Measurements from ENCODE around the gene KLK7.
"Not testable (repeated sequence)": the region's sequence is repeated elsewhere in the genome, so short reads cannot be mapped to it uniquely, and the experiment has no call there.

Gene KLK7

DNA sequence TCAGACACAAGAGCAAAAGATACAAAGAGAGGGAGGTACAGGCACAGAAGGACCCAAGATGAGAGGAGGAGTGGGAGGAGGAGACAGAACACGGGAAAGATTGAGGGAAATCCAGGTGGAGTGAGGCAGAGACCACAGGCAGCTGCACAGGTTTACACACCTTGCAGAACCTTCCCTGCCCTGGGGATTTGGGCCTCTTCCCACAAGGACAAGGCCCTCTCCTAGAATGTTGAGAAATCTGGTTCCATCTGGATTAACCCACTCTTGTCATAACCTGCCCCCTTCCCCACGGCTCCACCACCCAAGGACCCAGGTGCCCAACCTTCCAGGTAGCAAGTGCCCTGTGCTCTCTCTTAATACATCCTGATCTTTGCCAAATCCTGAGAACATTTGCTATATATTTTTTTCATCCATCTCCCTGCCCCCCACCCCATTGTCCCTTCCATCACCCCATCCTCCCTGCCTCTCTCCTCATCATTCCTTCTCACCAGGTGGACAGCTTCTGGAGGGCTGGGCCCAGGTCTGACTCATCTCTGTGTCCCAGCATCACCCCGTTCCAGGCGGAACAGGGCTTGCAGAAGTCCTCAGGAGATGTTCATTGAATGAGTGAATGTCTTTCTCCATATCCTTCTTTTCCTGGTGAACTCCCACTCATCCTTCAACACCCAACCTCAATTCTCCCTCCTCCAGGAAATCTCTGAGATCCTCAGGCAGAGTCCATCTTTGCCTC lies 26.5 kb upstream of the KLK7 start:
- DNase-seq, result no peak

DNA sequence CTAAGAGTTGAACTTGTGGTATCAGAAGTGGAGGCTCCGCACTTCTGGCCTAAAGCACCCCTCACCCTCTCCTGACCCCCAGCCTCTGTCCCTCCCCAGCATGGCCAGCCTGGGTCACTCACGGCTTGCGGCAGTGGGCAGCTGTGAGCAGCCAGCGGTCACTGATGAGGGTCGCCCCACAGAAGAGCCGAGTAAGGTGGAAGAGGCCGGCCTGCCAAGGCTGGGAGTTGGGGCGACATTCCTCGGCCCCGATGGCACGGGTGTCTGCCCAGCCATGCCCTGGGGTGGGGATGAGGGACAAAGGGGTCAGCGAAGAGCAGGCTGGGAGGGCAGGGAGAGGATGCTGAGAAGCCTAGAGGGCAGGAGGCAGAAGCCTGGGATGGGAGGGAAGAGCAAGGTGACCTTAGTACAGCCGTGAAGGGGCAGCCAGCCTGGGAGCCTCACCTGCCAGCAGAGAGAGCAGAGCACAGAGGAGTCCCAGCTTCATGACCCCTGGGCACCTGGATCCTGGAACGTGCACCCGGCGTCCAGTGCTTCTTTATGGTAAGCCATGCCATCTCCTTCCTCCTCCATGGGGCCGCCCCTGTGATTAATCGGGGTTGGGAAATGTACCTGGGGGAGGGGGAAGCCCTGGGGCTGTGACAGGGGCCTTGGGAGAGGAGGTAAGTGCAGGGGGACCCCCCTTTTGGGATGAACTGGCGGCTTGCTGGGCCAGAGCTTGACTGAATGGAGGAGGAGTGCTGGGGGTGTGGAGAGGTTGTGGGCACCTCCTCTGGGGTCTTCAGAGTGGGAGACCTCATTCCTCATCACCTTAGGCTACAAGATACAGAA lies 25.6 kb upstream of the KLK7 start:
- DNase-seq, result no peak

GRCh38 chr19:51007488-51007887 lies 23.8 kb upstream of the KLK7 start:
- no peak for DNase-seq

DNA sequence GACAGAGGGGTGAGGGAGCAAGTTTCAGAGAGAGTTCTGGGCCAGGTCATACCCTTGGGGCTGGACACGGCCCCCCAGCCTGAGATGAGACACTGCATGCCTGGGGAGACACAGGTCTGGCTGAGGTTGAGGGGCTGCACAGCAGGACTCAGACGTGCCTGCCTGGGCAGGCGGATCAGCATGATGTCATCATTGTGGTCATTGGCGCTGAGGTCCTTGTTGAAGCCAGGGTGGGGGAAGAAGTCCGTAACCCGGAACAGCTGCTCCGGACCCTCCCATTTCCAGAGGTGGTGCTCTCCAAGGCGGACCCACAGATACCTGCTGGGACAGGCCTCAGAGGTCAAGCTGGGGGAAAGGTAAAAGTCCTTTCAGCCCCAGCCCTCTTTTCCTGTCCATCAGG lies 22.7 kb upstream of the KLK7 start:
- DNase-seq, result no peak

- DNase-seq, result no peak
Observed at GRCh38 chr19:51005248-51005647, 21.5 kb upstream of the KLK7 start.

DNA sequence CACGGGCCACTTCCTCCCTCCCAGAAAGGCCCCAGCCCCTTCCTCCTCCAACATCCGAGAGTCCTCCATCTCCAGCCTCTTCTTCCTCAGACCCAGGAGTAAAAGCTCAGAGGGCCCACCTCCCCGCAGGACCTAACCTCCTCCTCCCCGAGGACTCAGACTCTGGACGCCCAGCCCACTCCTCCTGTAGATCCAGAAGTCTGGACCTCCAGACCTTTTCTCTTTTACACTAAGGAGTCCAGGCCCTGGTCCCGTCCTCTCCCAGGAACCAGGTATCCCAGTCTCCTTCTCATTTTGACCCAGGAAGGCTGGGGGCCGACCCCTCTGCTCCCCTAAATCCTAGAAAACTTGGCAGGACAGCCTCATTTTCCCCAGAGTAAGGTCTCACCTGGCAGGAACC lies 19.6 kb upstream of the KLK7 start:
- DNase-seq, result no peak

DNA sequence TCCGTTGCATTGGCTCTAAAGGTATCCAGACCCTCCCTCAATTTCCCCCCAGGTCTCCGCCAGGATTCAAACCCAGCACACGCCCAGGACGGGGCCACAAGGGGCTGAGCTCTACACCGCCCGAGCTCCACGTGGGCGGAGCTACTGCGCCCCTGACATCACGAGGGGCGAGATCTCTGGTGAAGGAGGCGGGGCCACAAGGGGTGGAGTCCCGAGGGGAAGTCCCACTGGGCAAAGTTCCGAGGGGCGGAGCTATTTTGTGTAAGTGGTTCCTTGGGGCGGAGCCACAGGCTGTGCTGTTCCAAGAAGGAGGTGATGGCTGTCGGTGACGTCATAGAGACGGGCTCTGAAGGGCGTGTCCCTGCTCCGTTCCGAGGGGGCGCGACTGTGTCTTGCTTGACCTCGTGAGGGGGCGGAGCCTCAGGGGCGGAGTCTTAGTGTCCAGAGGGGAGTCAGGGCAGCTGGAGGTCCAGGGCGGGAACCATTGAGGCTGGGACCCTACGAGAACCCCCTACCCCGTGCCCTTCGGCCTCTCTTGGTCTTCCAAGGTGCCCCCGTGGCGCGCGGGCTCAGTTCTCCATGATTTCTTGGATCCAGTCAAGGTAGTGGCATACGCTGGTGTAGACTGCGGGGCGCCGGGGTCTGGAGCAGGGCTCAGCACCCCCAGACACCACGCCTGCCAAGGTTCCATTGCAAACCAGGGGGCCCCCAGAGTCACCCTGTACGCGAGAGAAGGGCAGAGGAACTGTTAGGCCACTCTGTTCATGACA lies 19.0 kb upstream of the KLK7 start:
- DNase-seq, result peak in 1 of 2 donors; percentile 17

DNA sequence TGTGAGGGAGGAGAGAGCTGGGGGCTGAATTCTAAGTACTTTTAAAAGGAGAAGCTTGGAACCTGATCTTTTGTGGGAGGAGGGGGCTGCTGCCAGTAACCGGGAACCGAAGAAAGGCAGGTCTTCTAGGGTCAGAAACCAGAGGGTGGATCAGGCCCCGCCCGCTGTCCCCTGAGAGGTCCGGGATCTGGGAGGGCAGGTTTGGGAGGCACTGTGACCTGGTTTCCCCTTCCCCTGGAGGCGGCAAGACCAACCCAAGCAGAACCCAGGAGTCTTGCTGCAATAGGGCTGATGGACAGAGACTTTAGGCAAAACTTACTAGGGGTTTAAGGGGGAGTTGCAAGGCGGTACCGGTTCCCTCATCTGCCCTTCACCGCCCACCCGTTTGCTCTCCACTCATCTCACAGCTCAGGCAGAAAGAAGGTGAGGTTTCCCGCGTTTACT lies 18.4 kb upstream of the KLK7 start:
- no peak for DNase-seq

DNA sequence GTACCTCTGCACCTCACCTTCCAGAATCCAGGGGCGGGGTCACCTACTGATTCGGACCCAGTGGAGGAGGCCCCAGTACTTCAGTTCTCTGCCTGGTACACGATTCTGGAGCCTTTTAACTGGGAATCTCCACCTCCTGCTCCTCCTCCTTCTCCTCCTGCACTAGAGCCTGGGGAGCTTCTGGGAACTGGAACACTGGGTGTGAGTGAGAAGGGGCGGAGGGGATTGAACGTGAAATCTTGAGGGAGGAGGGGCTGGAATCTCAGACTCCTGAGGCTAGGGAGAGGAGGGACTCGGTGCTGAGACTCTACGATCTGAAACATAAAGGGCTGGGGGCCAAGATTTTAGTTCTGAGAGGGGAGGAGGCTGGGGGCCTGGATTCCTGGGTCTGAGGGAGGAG lies 17.8 kb upstream of the KLK7 start, which contains the start of gene KLK8:
KLK8 (minus strand) TSS at position 90 of the 400 bp plus-strand sequence. CDS start 437 bp downstream, outside the sequence.
- DNase-seq, result no peak

GRCh38 chr19:51000981-51001380 lies 17.3 kb upstream of the KLK7 start:
- no peak for DNase-seq

DNA sequence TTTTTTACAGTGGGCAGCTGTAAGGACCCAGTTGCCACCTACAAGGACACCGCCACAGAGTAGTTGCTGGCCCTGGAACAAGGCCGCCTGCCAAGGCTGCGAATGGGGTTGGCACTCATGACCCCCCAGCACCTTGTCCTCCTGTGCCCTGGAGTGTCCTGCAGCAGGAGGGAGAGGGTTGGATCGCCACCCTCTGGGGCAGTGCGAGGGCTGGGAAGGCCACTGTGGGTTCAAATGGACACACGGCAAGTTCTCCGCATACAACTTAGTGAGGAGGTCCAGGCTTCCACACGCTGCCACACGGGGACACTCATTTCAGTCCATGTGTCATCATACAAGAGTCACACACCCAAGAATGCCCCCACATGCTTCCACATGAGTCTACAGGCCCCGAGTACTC lies 16.7 kb upstream of the KLK7 start:
- DNase-seq, result no peak

- no peak for DNase-seq
Observed at GRCh38 chr19:50998686-50999085, 15.0 kb upstream of the KLK7 start.

DNA sequence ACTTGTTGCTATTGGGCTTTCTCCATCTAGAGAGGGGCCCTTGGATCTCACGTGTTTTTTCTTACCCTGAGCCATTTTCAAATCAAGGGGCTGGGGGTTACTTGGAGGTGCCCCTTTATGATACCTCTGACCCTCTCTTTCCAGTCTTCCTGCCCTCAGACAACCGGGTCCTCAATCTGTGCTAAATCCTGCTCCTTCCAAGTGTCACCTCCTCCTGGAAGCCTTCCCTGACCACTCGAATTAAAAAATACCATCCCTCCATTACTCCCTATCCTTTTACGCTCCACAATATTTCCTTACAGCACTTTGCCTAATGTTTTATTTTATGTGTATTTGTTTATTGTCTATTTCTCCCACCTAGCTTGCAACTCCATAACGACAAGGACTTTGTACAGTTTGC lies 14.3 kb upstream of the KLK7 start:
- DNase-seq, result no peak

- DNase-seq, result no peak
Observed at GRCh38 chr19:50994129-50994528, 10.4 kb upstream of the KLK7 start.

GRCh38 chr19:50992666-50993035 lies 8.9 kb upstream of the KLK7 start:
- no peak for DNase-seq

GRCh38 chr19:50984416-50984815 lies 699 bp upstream of the KLK7 start:
- DNase-seq, result not testable (repeated sequence)

DNA sequence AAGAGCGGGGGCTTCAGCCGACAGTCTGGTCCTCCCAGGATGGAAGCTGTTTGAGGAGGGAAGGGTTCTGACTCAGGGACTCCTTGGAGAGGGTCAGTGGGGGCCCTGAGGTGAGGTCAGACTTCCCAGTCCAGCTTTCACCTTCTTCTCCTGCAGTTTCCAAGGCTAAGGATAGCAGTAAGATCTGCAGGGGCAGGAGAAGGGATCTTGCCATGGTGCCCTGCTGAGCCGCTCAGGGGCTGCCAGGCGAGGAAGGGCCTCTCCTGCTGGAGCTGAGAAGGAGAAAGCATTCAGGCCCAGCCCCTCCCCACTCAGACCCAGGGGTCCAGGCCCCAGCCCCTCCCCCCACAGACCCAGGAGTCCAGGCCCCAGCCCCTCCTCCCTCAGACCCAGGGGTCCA lies 1.5 kb downstream of the KLK7 start:
- no peak for DNase-seq

DNA sequence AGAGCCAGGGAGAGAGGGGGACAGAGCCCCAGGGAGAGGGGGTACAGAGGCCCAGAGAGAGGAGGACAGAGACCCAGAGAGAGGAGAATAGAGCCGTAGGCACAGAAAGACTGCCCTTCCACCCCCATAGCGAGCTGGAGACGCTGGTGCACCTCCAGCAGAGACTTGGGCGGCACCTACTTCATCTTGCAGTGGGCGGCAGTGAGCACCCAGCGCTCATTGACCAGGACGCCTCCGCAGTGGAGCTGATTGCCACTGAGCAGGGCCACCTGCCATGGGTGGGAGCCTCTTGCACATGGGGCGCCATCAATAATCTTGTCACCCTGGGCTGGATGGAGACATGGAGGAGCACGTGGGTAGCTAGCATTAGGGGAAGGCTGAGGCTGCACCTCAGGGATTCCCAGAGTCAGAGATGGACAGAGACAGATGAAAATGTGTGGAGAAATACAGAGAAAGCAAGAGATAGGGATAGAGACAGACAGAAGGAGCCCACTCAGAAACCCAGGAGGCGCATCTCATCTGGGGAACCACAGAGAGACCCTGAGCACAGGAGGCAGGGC lies 2.0 kb downstream of the KLK7 start:
- DNase-seq, result no peak

- no peak for DNase-seq
Observed at GRCh38 chr19:50980208-50980607, 3.5 kb downstream of the KLK7 start.

DNA sequence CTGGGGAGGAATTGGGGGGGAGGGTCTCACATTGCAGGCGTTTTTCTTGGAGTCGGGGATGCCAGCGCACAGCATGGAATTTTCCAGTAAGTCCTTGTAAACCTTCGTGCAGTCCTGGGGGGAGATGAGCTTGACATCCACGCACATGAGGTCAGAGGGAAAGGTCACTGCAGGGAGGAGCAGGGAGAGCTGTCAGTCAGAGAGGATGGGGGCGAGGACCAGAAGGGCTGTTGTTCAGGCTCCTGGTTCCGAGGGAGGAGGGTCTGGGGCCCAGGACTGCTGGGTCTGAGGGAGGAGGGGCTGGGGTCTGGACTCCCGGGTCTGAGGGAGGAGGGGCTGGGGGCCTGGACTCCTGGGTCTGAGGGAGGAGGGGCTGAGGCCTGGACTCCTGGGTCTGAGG lies 4.0 kb downstream of the KLK7 start:
- no peak for DNase-seq

- DNase-seq, result no peak
Observed at GRCh38 chr19:50978772-50979390, 4.8 kb downstream of the KLK7 start.

DNA sequence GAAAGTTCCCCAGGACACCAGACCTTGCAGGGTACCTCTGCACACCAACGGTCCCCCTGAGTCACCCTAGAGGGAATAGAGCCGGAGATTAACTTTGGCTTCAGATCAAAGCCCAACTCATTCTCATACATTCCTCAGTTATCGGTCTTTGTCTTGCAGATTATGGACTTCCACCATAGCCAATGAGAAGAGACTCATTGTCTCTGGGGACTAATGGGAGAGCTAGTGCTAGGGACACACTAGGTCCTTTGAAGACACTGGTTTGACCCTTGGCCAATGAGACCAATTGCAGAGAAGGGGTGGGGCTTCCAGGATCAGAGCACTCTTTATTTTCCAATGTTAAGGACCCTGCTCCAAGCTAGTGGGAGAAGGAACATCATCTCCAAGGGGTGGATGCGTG lies 6.1 kb downstream of the KLK7 start:
- DNase-seq, result no peak

GRCh38 chr19:50975766-50976165 lies 8.0 kb downstream of the KLK7 start:
- DNase-seq, result no peak
